ENCODE results near the gene RHBDD2. TPM values are rescaled to one million over a fixed set of nuclear protein-coding genes. Genes with fewer than 3 reads are reported as not detected.

RHBDD2 gene
- total RNA-seq, 2 donors from 2014 or later, result 51.6 to 68.9 TPM

- Histone ChIP-seq H3K9me3 (ENCODE audit: control insufficient read depth, low read length) (peaks cover 11% of the 10 kb centered on the region), H3K9ac (ENCODE audit: extremely low read depth, low read length, poor library complexity, severe bottlenecking) (no peak overlapping the region), H3K4me3 (ENCODE audit: low read length) (no peak overlapping the region), H3K4me1 (ENCODE audit: control insufficient read depth, insufficient read depth, low read length) (no peaks in the 10 kb centered on the region), H3K36me3 (ENCODE audit: control insufficient read depth, insufficient read depth, low read length) (peaks cover 20% of the 10 kb centered on the region), H3K27me3 (ENCODE audit: control insufficient read depth, insufficient read depth, low read length, poor library complexity, severe bottlenecking) (no peaks in the 10 kb centered on the region), H3K27ac (ENCODE audit: low read depth, low read length) (no peak overlapping the region)
- peak overlapping the region; percentile 77 for H3K27ac Mint-ChIP-seq
- no peak overlapping the region for H3K4me3 Mint-ChIP-seq
- peaks cover 7% of the 10 kb centered on the region for H3K9me3 Mint-ChIP-seq
- WGBS, 2 experiments (ENCODE audit: insufficient coverage in 1 of 2, insufficient read length in 1 of 2), result 93 to 94% methylated on average over 9 to 10 of the region's 10 CpGs
- no peak for DNase-seq
- no peaks in the 10 kb centered on the region for H3K27me3 Mint-ChIP-seq (ENCODE audit: insufficient read depth)
- TF ChIP-seq, protein P1, sequence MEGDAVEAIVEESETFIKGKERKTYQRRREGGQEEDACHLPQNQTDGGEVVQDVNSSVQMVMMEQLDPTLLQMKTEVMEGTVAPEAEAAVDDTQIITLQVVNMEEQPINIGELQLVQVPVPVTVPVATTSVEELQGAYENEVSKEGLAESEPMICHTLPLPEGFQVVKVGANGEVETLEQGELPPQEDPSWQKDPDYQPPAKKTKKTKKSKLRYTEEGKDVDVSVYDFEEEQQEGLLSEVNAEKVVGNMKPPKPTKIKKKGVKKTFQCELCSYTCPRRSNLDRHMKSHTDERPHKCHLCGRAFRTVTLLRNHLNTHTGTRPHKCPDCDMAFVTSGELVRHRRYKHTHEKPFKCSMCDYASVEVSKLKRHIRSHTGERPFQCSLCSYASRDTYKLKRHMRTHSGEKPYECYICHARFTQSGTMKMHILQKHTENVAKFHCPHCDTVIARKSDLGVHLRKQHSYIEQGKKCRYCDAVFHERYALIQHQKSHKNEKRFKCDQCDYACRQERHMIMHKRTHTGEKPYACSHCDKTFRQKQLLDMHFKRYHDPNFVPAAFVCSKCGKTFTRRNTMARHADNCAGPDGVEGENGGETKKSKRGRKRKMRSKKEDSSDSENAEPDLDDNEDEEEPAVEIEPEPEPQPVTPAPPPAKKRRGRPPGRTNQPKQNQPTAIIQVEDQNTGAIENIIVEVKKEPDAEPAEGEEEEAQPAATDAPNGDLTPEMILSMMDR (conservative IDR thresholded peaks at IDR 0.05), result no peak
- no peaks in the 10 kb centered on the region for H3K4me1 Mint-ChIP-seq
- H3K36me3 Mint-ChIP-seq (ENCODE audit: low read depth), result peaks cover 42% of the 10 kb centered on the region
Observed at GRCh38 chr7:75925717-75926435, 47.0 kb downstream of the RHBDD2 start.

DNA sequence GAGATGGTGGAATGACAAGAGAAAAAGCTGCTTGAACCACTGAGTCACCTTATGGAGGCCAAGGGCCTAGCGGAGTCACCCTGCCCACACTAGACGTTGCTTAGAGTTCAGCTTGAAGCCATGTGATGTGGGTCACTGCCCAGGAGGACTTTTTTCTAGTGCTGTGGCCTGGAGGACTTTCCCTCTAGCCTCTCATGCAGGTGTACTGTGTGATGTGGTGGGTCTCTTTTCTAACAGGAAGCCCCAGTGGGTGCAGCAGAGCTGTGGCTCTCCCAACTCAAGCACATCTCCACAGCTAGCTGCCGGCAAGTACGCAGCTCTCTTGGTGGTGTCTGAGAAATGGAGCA, 49.7 kb downstream of the RHBDD2 start:
- Histone ChIP-seq H3K4me3 (ENCODE audit: low read length) (no peak overlapping the region), H3K27me3 (ENCODE audit: control insufficient read depth, insufficient read depth, low read length, poor library complexity, severe bottlenecking) (no peaks in the 10 kb centered on the region), H3K9ac (ENCODE audit: extremely low read depth, low read length, poor library complexity, severe bottlenecking) (no peak overlapping the region), H3K9me3 (ENCODE audit: control insufficient read depth, low read length) (peaks cover 12% of the 10 kb centered on the region), H3K36me3 (ENCODE audit: control insufficient read depth, insufficient read depth, low read length) (peaks cover 12% of the 10 kb centered on the region), H3K27ac (ENCODE audit: low read depth, low read length) (no peak overlapping the region), H3K4me1 (ENCODE audit: control insufficient read depth, insufficient read depth, low read length) (no peaks in the 10 kb centered on the region)
- Mint-ChIP-seq H3K27ac (peak overlapping the region; percentile 55), H3K36me3 (ENCODE audit: low read depth) (peaks cover 37% of the 10 kb centered on the region), H3K27me3 (ENCODE audit: insufficient read depth) (no peaks in the 10 kb centered on the region), H3K4me1 (no peaks in the 10 kb centered on the region), H3K9me3 (peaks cover 8% of the 10 kb centered on the region), H3K4me3 (no peak overlapping the region)
- DNase-seq, result no peak
- TF ChIP-seq, protein P1 (conservative IDR thresholded peaks at IDR 0.05), result no peak
- 96 to 100% methylated on average over 3 to 4 of the region's 4 CpGs for WGBS, 2 experiments (ENCODE audit: insufficient coverage in 1 of 2, insufficient read length in 1 of 2)

GRCh38 chr7:75931680-75932079, 52.8 kb downstream of the RHBDD2 start:
- H3K27ac Mint-ChIP-seq, result no peak overlapping the region
- H3K36me3 ChIP-seq (ENCODE audit: control insufficient read depth, insufficient read depth, low read length), result peaks cover 19% of the 10 kb centered on the region
- no peaks in the 10 kb centered on the region for H3K27me3 Mint-ChIP-seq (ENCODE audit: insufficient read depth)
- H3K9me3 Mint-ChIP-seq, result peaks cover 14% of the 10 kb centered on the region
- no peak overlapping the region for H3K9ac ChIP-seq (ENCODE audit: extremely low read depth, low read length, poor library complexity, severe bottlenecking)
- 82 to 95% methylated on average over 3 to 5 of the region's 5 CpGs for WGBS, 2 experiments (ENCODE audit: insufficient coverage in 1 of 2, insufficient read length in 1 of 2)
- TF ChIP-seq, protein P1 (conservative IDR thresholded peaks at IDR 0.05), result no peak
- no peak overlapping the region for H3K27ac ChIP-seq (ENCODE audit: low read depth, low read length)
- H3K27me3 ChIP-seq (ENCODE audit: control insufficient read depth, insufficient read depth, low read length, poor library complexity, severe bottlenecking), result no peaks in the 10 kb centered on the region
- H3K36me3 Mint-ChIP-seq (ENCODE audit: low read depth), result peaks cover 49% of the 10 kb centered on the region
- no peak overlapping the region for H3K4me3 Mint-ChIP-seq
- no peak for DNase-seq
- H3K9me3 ChIP-seq (ENCODE audit: control insufficient read depth, low read length), result peaks cover 12% of the 10 kb centered on the region
- H3K4me1 ChIP-seq (ENCODE audit: control insufficient read depth, insufficient read depth, low read length), result no peaks in the 10 kb centered on the region
- H3K4me3 ChIP-seq (ENCODE audit: low read length), result no peak overlapping the region
- no peaks in the 10 kb centered on the region for H3K4me1 Mint-ChIP-seq
